HG03575 (cell line): ENCODE data around the gene CLEC14A.

Source experiments
- ATAC-seq: cut with Tn5 transposase; IDR thresholded peaks from one replicate; pipeline ENCODE4 v1.9.1; 2021; ENCODE audit not compliant: unreplicated experiment, insufficient number of reproducible peaks, low FRiP score; ENCODE audit errors: extremely low read depth

The CLEC14A gene, protein sequence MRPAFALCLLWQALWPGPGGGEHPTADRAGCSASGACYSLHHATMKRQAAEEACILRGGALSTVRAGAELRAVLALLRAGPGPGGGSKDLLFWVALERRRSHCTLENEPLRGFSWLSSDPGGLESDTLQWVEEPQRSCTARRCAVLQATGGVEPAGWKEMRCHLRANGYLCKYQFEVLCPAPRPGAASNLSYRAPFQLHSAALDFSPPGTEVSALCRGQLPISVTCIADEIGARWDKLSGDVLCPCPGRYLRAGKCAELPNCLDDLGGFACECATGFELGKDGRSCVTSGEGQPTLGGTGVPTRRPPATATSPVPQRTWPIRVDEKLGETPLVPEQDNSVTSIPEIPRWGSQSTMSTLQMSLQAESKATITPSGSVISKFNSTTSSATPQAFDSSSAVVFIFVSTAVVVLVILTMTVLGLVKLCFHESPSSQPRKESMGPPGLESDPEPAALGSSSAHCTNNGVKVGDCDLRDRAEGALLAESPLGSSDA

DNA sequence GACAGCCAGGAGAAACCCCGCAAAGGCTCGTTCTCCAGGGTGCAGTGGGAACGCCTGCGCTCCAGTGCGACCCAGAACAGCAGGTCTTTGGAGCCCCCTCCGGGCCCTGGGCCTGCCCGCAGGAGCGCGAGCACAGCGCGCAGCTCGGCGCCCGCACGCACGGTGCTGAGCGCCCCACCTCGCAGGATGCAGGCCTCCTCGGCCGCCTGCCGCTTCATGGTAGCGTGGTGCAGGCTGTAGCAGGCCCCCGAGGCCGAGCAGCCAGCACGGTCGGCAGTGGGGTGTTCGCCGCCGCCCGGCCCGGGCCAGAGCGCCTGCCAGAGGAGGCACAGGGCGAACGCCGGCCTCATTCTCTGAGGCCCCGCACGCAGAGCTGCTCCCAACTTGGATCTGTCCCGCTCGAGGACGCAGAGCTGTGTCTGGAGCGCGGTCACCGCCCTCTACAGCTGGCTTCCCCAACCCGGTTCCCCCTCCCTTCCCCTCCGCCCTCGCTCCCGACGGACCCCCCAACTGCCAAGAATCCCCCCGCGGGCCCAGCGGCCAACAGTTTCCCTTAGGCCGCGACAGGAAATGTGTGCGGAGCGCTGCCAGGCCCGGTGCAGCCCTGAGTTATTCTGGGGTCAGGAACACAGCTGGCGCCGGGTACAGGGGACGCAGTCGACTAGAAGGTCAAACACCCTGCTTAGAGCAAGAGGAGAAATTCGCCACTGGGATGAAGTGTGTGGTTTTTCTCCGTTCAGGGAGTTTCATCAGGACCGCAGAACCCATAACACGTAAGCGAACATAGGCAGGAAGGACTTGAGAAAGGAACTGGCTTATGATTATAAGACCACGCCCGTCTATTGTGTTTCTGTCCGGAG is at the start of gene CLEC14A:
Gene CLEC14A (minus strand): TSS at position 421 of the 860 bp plus-strand sequence. CDS start 71 bp downstream, at position 350.
- ATAC-seq, result no peak

DNA sequence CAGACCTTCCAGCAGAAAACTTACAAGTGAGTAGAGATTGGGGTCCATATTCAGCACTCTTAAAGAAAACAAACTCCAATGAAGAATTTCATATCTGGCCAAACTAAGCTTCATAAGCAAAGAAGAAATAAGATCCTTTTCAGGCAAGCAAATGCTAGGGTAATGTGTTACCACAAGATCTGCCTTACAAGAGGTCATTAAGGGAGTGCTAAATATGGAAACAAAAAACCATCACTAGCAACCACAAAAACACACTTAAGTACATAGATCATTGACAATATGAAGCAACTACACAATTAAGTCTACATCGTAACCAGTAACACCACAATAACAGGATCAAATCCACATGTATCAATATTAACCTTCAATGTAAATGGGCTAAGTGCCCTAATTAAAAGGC is 47.1 kb upstream of the CLEC14A start:
- no peak for ATAC-seq

DNA sequence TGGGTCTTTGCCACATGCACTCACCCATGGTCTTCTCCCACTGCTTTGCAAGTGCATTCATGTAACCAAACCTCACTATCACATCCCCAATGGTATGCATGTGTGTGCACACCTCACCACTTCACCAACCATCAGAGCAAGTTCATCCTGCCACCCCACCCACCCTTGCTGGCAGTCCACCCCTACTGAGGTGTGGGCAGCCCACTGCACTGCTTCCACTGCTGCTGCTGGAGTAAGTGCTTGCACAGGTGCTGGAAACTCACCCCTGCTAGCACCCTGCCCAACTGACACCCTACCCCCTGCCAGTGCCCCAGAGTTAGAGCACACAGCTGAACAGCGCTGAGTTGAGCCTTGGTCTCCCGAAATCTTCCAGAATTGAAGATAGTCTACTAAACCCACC is 46.1 kb upstream of the CLEC14A start:
- no peak for ATAC-seq

DNA sequence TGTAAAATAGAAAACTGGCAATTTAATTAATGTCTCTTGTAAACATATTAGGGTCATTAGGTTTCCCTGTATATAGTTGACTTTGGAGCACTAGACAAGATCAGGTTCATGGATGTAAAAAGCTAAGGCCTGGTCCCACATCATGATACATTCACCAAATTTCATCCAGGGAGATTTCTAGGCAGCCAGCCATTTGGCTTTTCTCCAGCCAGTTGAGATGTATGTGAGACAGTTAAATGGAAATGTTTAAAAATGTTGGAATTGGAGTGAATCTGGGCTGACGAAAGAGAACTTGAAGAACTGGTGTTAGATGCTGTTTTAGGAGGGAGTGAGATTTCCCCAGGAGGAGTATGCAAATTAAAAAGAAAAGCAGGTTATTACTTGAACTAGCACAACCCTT is 41.8 kb upstream of the CLEC14A start:
- no peak for ATAC-seq

DNA sequence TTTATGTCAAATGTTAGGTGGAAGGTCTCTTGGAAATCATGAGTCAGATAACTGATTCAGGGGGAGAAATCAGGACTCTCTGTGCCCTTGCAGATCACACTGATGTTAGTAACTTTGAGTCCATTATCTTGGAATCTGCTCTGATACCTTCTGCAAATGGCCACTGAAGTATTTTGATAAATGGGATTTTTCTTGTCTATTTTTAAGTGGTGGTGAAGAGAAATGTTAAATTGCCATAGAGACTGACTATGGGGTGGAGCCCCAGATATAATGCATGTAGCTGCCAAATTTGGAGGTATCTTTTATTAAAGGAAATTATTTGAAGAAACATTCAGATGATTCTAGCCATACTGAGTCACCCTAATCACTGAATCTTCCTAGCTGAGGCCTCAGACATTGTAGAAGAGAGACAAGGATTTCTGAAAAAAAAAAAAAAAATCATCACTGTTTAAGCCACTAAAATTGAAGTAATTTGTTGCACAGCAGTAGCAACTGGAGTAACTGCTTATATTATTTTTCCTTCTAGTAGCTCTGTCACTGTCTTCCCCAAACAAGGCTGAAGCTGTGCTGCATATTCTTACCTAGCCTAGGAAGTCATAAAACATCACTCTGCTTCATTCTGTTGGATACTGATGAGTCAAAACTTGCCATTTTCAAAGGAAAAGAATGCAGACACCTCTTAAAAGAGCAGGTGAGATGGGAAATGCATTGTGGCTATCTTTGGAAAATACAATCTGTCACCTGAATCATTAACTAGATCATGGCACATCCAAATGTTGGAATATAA is 36.0 kb upstream of the CLEC14A start:
- ATAC-seq, result no peak

DNA sequence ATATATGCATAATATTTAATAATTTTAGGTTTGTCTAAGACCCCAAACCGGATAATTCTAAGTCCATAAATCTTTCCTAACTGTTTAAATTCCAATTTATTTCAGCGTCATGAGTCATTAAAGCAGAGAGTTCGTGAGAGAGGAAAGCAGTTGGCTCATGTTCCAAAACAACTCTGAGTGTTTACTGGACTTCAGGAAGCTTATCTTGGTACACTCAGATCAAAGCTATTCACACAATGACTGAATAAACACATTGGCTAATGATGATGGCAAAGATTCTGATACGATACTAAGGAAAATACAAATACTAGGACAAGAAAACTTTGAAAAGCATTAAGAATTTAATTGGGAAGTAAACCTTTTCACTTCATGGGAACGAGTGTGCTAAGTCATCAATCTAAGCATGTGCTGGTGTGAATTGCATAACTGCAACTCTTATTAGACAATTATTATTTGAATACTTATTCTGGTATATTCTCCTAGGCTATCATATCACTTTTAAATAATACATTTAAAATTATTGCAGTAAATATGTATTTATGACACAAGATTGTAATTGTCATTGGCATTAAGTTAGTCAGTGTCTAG is 34.8 kb upstream of the CLEC14A start:
- no peak for ATAC-seq

DNA sequence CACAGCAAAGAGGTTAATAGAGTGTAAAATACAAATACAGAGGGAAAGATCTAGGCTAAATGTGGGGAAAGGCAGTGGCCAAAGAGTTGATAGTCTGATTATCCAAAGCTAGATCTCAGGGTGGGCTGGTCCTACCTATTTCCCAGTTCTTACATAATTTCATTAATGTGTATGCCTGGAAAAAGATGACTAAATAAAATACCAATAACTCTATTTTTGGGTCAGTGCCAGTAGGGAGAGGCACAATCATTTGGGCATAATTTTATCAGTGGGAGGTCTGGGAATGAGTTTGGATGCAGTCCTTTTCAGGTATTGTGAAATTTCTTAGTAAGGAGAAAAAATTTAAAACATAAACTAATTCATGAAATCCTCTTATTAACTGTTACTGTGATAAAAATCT is 30.6 kb upstream of the CLEC14A start:
- no peak for ATAC-seq

DNA sequence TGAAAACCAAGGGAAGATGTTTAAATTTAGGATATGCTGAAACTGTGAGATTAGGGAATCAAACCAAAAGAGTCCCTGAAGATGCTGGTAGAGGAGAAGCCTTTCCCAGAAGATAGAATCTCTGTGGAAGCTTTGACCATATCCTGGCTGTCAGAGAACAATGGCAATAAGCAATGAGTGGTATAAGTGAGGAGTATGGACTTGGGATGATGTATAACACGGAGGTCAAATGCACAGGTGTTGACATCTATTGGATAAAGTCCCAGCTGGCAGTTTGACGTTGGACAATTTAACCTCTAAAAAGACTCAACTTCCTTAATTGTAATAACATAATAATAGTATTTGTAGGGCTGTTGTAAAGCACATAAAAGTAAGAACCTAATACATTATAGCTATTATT is 30.1 kb upstream of the CLEC14A start:
- no peak for ATAC-seq

DNA sequence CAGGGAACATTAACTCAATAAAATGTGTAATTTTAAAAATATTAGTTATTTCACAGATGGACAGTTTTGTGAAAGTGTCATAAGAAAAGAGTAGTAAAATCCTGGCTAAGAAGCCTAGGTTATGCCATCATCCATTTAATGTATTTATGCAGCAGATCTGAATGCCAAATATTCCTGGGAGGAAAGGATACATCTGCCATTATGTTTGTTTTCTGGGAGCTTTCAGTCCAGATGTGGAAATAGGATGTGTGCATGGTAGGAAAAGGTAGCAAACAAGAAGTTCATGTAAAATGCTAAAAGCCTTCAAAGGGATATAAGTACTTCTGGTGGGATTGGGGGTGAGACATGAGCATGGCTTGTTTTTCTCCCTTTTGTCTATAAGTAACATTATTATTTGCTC is 27.0 kb upstream of the CLEC14A start:
- ATAC-seq, result no peak

DNA sequence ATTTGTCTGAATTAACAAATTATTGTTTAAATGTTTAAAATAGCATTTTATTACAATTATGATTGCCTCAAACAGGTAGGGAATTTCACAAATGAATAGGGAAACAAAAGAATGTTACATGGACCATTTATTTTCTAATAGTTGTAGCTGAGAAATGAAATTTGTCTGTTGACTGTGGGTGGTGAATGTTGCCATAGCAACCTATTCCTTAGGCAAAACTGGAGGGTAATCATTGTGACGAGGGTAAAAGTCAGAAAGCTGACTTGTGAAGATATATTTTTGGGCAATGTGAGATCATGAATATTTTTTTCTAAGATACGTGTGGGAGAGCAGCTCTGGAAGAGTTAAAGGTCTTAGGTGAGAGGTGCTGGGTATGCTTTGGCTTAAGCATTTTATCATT is 24.2 kb upstream of the CLEC14A start:
- ATAC-seq, result no peak

DNA sequence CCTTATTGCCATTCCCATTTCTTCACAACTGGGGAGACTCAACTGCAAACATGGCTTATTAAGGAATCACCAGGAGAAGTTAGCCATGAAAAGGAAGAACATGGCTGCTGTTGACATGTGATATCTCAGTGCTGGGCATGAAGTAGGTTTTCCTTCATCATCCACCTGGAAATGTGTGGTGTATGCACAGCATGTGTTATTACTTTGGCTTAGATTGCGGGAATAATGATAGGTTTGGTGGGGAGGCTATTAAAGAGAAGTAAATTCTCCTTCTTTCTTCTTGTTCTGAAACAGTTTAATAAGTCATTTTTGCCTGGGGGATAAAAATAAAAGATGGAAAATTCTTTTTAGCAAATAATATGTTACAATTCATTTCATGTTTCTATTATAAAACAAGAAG is 23.7 kb upstream of the CLEC14A start:
- no peak for ATAC-seq

DNA sequence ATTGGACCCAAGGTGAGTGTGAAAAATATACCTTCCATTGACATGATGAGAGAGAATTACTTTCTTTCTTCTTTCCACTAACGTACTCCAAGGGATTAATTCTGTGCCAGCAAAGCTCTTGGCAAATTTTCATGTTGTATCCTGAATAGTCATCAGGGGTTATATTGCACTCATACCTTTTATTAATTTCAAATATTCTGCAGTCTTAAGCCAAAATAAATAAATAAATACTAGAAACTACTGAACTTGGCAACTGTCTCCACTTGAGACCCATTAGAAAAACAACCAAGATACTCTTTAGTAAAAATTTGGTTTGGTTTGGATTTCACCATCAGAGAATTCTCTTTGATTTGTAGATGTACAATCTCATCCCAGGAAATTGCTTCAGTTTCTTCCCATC is 22.1 kb upstream of the CLEC14A start:
- ATAC-seq, result no peak

DNA sequence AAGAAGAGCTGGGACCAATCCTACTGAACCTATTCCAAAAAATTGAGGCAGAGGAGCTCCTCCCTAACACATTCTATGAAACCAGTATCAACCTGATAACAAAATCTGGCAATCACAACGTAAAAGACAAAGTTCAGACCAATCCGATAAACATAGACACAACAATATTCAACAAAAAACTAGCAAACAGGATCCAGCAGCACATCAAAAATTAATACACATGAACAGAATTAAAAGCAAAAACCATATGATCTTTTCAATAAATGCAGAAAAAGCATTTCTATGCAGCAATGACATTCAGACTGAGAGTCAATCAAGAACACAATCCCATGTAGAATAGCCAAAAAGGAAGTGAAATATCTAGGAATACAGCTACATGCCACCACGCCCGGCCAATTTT is 7.0 kb upstream of the CLEC14A start:
- no peak for ATAC-seq

DNA sequence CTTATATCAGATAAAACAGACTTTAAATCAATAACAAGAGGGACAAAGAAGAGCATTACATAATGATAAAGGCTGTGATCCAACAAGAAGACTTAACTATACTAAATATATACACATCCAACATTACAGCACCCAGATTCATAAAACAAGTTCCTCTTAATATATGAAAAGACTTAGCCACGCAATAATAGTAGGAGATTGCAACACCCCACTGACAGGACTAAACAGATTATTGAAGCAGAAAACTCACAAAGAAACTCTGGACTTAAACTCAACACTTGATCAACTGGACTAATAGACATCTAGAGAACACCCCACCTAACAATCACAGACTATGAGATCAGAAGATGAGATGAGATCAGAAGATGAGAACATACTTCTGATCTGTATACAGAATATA is 5.7 kb upstream of the CLEC14A start:
- ATAC-seq, result no peak

DNA sequence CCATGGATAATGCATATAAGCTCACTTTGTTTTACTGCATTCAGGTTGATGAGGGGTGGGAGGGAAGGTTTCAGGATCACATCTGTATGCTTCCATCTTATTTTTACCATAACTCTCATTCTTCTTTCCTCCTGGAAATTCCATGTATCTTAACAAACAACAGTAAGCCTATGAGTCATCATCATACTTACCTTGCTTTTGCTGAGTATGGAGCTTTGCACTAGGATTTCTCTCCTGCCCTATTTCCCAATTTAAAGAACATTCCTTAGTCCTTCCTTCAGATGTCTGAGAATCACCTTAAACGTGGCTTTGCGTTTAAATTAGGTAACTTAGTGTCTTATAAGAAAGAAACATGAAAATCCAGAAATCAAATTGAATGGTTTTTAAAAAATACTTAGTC is 1.6 kb upstream of the CLEC14A start:
- ATAC-seq, result no peak

DNA sequence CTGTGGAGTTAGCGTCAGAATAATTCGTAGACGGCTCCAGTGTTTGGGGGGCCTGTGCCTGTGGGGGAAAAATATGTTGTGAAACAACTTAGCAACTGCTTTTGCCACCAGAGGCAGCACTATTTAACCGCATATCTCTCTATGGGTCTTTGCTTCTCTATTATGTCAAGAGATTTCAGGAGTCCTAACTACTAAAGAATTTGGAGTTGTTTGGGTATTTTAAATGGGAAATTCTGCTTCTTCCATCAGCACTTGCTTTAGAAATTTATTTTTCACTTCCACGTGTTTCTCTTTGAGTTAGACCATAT is 594 bp upstream of the CLEC14A start:
- ATAC-seq, result no peak

DNA sequence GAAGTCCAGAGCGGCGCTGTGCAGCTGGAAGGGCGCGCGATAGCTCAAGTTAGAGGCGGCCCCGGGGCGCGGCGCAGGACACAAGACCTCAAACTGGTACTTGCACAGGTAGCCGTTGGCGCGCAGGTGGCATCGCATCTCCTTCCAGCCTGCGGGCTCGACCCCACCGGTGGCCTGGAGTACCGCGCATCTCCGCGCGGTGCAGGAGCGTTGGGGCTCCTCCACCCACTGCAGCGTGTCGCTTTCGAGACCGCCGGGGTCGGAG is 553 bp downstream of the CLEC14A start:
- no peak for ATAC-seq

DNA sequence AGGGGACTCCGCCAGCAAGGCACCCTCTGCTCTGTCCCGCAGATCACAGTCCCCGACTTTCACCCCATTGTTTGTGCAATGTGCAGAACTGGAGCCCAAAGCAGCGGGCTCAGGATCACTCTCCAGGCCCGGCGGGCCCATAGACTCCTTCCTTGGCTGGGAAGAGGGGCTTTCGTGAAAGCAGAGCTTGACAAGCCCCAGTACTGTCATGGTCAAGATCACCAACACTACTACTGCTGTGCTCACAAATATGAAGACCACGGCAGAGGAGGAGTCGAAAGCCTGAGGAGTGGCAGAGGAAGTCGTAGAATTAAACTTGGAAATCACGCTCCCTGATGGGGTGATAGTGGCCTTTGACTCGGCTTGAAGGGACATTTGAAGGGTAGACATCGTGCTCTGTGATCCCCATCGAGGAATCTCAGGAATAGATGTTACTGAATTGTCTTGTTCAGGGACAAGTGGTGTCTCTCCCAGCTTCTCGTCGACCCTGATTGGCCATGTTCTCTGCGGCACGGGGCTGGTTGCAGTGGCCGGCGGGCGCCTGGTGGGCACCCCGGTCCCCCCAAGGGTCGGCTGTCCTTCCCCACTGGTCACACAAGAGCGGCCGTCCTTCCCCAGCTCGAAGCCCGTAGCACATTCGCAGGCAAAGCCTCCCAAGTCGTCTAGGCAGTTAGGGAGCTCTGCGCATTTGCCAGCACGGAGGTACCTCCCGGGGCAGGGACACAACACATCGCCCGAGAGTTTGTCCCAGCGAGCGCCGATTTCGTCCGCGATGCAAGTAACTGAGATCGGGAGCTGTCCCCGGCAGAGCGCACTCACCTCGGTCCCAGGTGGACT is 1.1 kb downstream of the CLEC14A start:
- no peak for ATAC-seq

DNA sequence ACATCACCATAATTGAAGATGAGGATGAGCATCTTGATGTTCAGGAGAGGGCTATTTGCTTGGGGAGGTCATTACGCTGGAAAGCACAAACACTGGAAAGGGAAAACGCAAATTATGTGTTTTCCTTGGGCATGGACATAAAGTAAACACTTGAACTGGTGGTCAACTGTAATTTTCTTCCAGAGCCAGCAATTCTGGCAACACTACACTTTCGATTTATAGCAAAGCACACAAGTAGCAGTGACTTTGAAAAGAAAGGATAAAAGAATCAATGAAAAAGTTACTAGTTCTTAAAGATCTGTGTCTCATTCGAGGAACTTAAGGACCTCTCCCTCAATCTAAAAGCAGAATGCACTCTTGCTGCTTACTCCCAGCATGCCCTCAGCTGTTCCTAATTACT is 2.2 kb downstream of the CLEC14A start:
- ATAC-seq, result no peak
